PFSK-1 (cell line): ENCODE data around the gene C9orf57.

Experiments
- FOXP2 ChIP-seq: optimal IDR thresholded peaks from 2 replicates; pipeline ENCODE3; 2011; ENCODE audit warnings: borderline replicate concordance, control low read depth, inconsistent platforms; ENCODE audit not compliant: insufficient read depth; ENCODE audit errors: extremely low read length, extremely low read depth
- POLR2AphosphoS5 ChIP-seq: IDR thresholded peaks from 2 replicates; pipeline ENCODE4 v1.6.1; 2012; ENCODE audit warnings: low read depth, mild to moderate bottlenecking, control low read depth, low read length, moderate library complexity
- REST ChIP-seq, 2 experiments: IDR thresholded peaks; 2 replicates each; pipeline versions ENCODE4 v1.6.1 to v1.8.0; 2011 to 2012; ENCODE audit warnings: low read depth in 2 of 2, low read length in 2 of 2, control low read depth in 1 of 2, inconsistent platforms in 1 of 2, mild to moderate bottlenecking in 1 of 2, moderate library complexity in 1 of 2; ENCODE audit not compliant: insufficient read depth in 1 of 2
- SIN3A ChIP-seq: IDR thresholded peaks from 2 replicates; pipeline ENCODE4 v1.6.1; 2012; ENCODE audit warnings: mild to moderate bottlenecking, low read length, moderate library complexity, borderline replicate concordance; ENCODE audit not compliant: insufficient read depth
- TAF1 ChIP-seq: IDR thresholded peaks from 2 replicates; pipeline ENCODE4 v1.6.1; 2012; ENCODE audit warnings: low read length, control low read depth, borderline replicate concordance; ENCODE audit not compliant: insufficient read depth

- TF ChIP-seq TAF1 (no peak), POLR2AphosphoS5 (no peak), SIN3A (no peak), REST (IDR thresholded peaks at IDR 0.05; ENCODE audit: insufficient read depth in 1 of 2, low read depth in 2 of 2, low read length in 2 of 2) (no peak), FOXP2 (no peak)
These were observed 4.7 kb upstream of the C9orf57 start for GRCh38 chr9:72065076-72065475.
